ENCODE data around the gene CHD5.
A peak's percentile ranks its signal among the peaks of the same experiment; 100 is the strongest.

GRCh38 chr1:6108937-6109614 is 71.0 kb downstream of the CHD5 start:
- TF ChIP-seq ZNF274 (IDR thresholded peaks at IDR 0.05; ENCODE audit: low read depth, low read length) (no peak), ZBTB33 (IDR thresholded peaks at IDR 0.05; ENCODE audit: extremely low read depth, insufficient replicate concordance, low read length) (no peak), CTCF (IDR thresholded peaks at IDR 0.05 in 2 of 3, conservative IDR thresholded peaks at IDR 0.05 in 1 of 3; ENCODE audit: borderline replicate concordance in 1 of 3, insufficient read depth in 1 of 3, low read depth in 2 of 3, low read length in 2 of 3) (peak; percentile 69 to 87 (median 79)), POLR2A (IDR thresholded peaks at IDR 0.05; ENCODE audit: borderline replicate concordance, extremely low read depth, insufficient read depth, insufficient read length) (no peak), POLR2AphosphoS5 (IDR thresholded peaks at IDR 0.05; ENCODE audit: low read depth, low read length) (no peak), EZH2 (IDR thresholded peaks at IDR 0.05) (no peak), ELF1 (IDR thresholded peaks at IDR 0.05; ENCODE audit: borderline replicate concordance, low read depth) (no peak), TCF7L2 (IDR thresholded peaks at IDR 0.05; ENCODE audit: borderline replicate concordance, extremely low read depth, insufficient read depth, insufficient read length) (no peak), CBX3 (IDR thresholded peaks at IDR 0.05; ENCODE audit: low read depth) (no peak), YY1 (IDR thresholded peaks at IDR 0.05; ENCODE audit: extremely low read depth, insufficient replicate concordance, low read depth, low read length) (no peak), ATF3 (IDR thresholded peaks at IDR 0.05) (no peak)
- TF ChIP-seq, protein P1, sequence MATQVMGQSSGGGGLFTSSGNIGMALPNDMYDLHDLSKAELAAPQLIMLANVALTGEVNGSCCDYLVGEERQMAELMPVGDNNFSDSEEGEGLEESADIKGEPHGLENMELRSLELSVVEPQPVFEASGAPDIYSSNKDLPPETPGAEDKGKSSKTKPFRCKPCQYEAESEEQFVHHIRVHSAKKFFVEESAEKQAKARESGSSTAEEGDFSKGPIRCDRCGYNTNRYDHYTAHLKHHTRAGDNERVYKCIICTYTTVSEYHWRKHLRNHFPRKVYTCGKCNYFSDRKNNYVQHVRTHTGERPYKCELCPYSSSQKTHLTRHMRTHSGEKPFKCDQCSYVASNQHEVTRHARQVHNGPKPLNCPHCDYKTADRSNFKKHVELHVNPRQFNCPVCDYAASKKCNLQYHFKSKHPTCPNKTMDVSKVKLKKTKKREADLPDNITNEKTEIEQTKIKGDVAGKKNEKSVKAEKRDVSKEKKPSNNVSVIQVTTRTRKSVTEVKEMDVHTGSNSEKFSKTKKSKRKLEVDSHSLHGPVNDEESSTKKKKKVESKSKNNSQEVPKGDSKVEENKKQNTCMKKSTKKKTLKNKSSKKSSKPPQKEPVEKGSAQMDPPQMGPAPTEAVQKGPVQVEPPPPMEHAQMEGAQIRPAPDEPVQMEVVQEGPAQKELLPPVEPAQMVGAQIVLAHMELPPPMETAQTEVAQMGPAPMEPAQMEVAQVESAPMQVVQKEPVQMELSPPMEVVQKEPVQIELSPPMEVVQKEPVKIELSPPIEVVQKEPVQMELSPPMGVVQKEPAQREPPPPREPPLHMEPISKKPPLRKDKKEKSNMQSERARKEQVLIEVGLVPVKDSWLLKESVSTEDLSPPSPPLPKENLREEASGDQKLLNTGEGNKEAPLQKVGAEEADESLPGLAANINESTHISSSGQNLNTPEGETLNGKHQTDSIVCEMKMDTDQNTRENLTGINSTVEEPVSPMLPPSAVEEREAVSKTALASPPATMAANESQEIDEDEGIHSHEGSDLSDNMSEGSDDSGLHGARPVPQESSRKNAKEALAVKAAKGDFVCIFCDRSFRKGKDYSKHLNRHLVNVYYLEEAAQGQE (IDR thresholded peaks at IDR 0.05; ENCODE audit: low read depth) = no peak
- TF ChIP-seq, protein P2, sequence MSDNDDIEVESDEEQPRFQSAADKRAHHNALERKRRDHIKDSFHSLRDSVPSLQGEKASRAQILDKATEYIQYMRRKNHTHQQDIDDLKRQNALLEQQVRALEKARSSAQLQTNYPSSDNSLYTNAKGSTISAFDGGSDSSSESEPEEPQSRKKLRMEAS (IDR thresholded peaks at IDR 0.05) = no peak
